Cardiac fibroblast (primary cell): ENCODE results near the gene SDK1.
"Not testable (repeated sequence)": the region's sequence is repeated elsewhere in the genome, so short reads cannot be mapped to it uniquely, and the experiment has no call there.

Experiments
- DNase-seq, 2 donors: peaks; one replicate each; pipeline versions ENCODE4 v3.0.0 to v3.0.0-alpha.2; 2010; ENCODE audit warnings: low read depth in 2 of 2
- H3K4me3 ChIP-seq, 2 donors: replicated peaks in 1 of 2; 1 replicate in 1 of 2; 2 replicates in 1 of 2; pipeline ENCODE4 v1.5.1; 2011; ENCODE audit warnings: low read depth in 2 of 2, low read length in 2 of 2, mild to moderate bottlenecking in 2 of 2, moderate library complexity in 1 of 2
- CTCF ChIP-seq: IDR thresholded peaks from one replicate; pipeline ENCODE4 v1.5.1; 2011; ENCODE audit warnings: low read depth, mild to moderate bottlenecking, low read length, inconsistent platforms

SDK1 gene

GRCh38 chr7:4236389-4236788 is 935.3 kb downstream of the SDK1 start:
- TF ChIP-seq CTCF = no peak
- DNase-seq = no peak
- no peak overlapping the region for H3K4me3 ChIP-seq

GRCh38 chr7:4236873-4237272 is 935.8 kb downstream of the SDK1 start:
- not testable (repeated sequence) for H3K4me3 ChIP-seq, DNase-seq

GRCh38 chr7:4237296-4238235 is 936.5 kb downstream of the SDK1 start:
- TF ChIP-seq CTCF = no peak
- no peak overlapping the region for H3K4me3 ChIP-seq
- DNase-seq = no peak

- DNase-seq = no peak
- no peak for TF ChIP-seq CTCF
- no peak overlapping the region for H3K4me3 ChIP-seq
Observed at GRCh38 chr7:4238861-4239260, 937.8 kb downstream of the SDK1 start.

GRCh38 chr7:4240042-4240441 is 939.0 kb downstream of the SDK1 start:
- TF ChIP-seq CTCF = no peak
- no peak for DNase-seq

GRCh38 chr7:4240520-4241303 is 939.7 kb downstream of the SDK1 start:
- TF ChIP-seq CTCF = no peak
- no peak overlapping the region for H3K4me3 ChIP-seq
- no peak for DNase-seq

More at GRCh38 chr7:4240042-4240441, 939.0 kb downstream of the SDK1 start:
- H3K4me3 ChIP-seq = no peak overlapping the region

GRCh38 chr7:4241304-4241612 is 940.2 kb downstream of the SDK1 start:
- TF ChIP-seq CTCF = no peak
- no peak for DNase-seq
- H3K4me3 ChIP-seq = no peak overlapping the region
